Measurements from ENCODE around the gene C14orf180.

C14orf180 gene

GRCh38 chr14:104573930-104574329, 5.6 kb upstream of the C14orf180 start:
- no peak overlapping the region for H3K4me3 ChIP-seq (ENCODE audit: low read depth, low read length)
- DNase-seq (ENCODE audit: low read depth): no peak

GRCh38 chr14:104574536-104574935, 5.0 kb upstream of the C14orf180 start:
- H3K4me3 ChIP-seq (ENCODE audit: low read depth, low read length): no peak overlapping the region
- DNase-seq (ENCODE audit: low read depth): no peak
- TF ChIP-seq MAX (IDR thresholded peaks at IDR 0.05; ENCODE audit: low read depth, low read length) (no peak), CTCF (IDR thresholded peaks at IDR 0.05; ENCODE audit: low read depth, low read length) (no peak), MYC (IDR thresholded peaks at IDR 0.05; ENCODE audit: low read depth, low read length) (no peak), POLR2A (IDR thresholded peaks at IDR 0.05; ENCODE audit: extremely low read depth, insufficient read length) (no peak)

More at GRCh38 chr14:104573930-104574329, 5.6 kb upstream of the C14orf180 start:
- no peak for TF ChIP-seq MYC (IDR thresholded peaks at IDR 0.05; ENCODE audit: low read depth, low read length)
- no peak for TF ChIP-seq POLR2A (IDR thresholded peaks at IDR 0.05; ENCODE audit: extremely low read depth, insufficient read length)
- TF ChIP-seq MAX (IDR thresholded peaks at IDR 0.05; ENCODE audit: low read depth, low read length): no peak
- no peak for TF ChIP-seq CTCF (IDR thresholded peaks at IDR 0.05; ENCODE audit: low read depth, low read length)

- DNase-seq (ENCODE audit: low read depth): no peak
- no peak for TF ChIP-seq MYC (IDR thresholded peaks at IDR 0.05; ENCODE audit: low read depth, low read length)
- TF ChIP-seq CTCF (IDR thresholded peaks at IDR 0.05; ENCODE audit: low read depth, low read length): no peak
- no peak for TF ChIP-seq POLR2A (IDR thresholded peaks at IDR 0.05; ENCODE audit: extremely low read depth, insufficient read length)
- TF ChIP-seq MAX (IDR thresholded peaks at IDR 0.05; ENCODE audit: low read depth, low read length): no peak
- H3K4me3 ChIP-seq (ENCODE audit: low read depth, low read length): no peak overlapping the region
Measured at GRCh38 chr14:104574978-104575583, 4.5 kb upstream of the C14orf180 start.

- DNase-seq (ENCODE audit: low read depth): no peak
Measured at GRCh38 chr14:104576232-104576969, 3.2 kb upstream of the C14orf180 start.

GRCh38 chr14:104576970-104577332, 2.6 kb upstream of the C14orf180 start:
- TF ChIP-seq MAX (IDR thresholded peaks at IDR 0.05; ENCODE audit: low read depth, low read length): no peak
- TF ChIP-seq POLR2A (IDR thresholded peaks at IDR 0.05; ENCODE audit: extremely low read depth, insufficient read length): no peak
- TF ChIP-seq MYC (IDR thresholded peaks at IDR 0.05; ENCODE audit: low read depth, low read length): no peak
- no peak for TF ChIP-seq CTCF (IDR thresholded peaks at IDR 0.05; ENCODE audit: low read depth, low read length)
- H3K4me3 ChIP-seq (ENCODE audit: low read depth, low read length): no peak overlapping the region
- no peak for DNase-seq (ENCODE audit: low read depth)

More at GRCh38 chr14:104576232-104576969, 3.2 kb upstream of the C14orf180 start:
- no peak overlapping the region for H3K4me3 ChIP-seq (ENCODE audit: low read depth, low read length)
- TF ChIP-seq POLR2A (IDR thresholded peaks at IDR 0.05; ENCODE audit: extremely low read depth, insufficient read length) (no peak), MYC (IDR thresholded peaks at IDR 0.05; ENCODE audit: low read depth, low read length) (no peak), MAX (IDR thresholded peaks at IDR 0.05; ENCODE audit: low read depth, low read length) (no peak), CTCF (IDR thresholded peaks at IDR 0.05; ENCODE audit: low read depth, low read length) (no peak)

Data from NB4 (cell line).